ENCODE measurements around the gene DENND2A. TPM values are rescaled to one million over a fixed set of nuclear protein-coding genes. Genes with fewer than 3 reads are reported as not detected.
"Not testable (repeated sequence)": the region's sequence is repeated elsewhere in the genome, so short reads cannot be mapped to it uniquely, and the experiment has no call there.

DENND2A gene
- total RNA-seq, 1 donor from 2014 or later: 24.9 TPM

GRCh38 chr7:140587243-140587642 is 53.4 kb downstream of the DENND2A start:
- DNase-seq: no peak

- peak; percentile 48 for DNase-seq
These were observed 54.1 kb downstream of the DENND2A start for GRCh38 chr7:140586516-140586915.

- DNase-seq: no peak
These were observed 55.3 kb downstream of the DENND2A start for GRCh38 chr7:140585333-140585732.

GRCh38 chr7:140584195-140584851 is 56.3 kb downstream of the DENND2A start:
- no peak for DNase-seq

GRCh38 chr7:140581411-140581810 is 59.2 kb downstream of the DENND2A start:
- peak; percentile 90 for DNase-seq

GRCh38 chr7:140577651-140578050 is 63.0 kb downstream of the DENND2A start:
- no peak for DNase-seq

GRCh38 chr7:140576589-140576988 is 64.0 kb downstream of the DENND2A start:
- DNase-seq: no peak

- no peak for DNase-seq
These were observed 69.0 kb downstream of the DENND2A start for GRCh38 chr7:140571538-140572122.

DNA sequence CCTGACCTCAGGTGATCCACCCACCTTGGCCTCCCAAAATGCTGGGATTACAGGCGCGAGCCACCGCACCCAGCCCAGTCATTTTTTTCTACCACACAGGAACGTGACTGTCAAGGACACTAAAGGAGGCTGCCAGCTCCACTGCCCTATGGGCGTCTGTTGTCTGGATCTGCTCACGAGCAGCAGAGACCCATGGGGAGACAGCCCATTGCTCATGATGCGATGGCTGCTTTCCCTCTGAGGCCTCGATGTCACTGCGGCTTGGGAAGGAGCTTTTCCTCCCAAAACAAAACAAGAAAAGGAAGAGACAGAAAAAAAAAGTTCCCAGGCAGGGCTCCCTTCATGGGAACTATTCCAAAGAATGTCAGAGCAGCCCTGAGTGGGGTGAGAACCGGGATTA is 70.5 kb downstream of the DENND2A start:
- no peak for DNase-seq

- no peak for DNase-seq
These were observed 72.4 kb downstream of the DENND2A start for GRCh38 chr7:140568021-140568813.

GRCh38 chr7:140566186-140566585 is 74.4 kb downstream of the DENND2A start:
- DNase-seq: not testable (repeated sequence)

GRCh38 chr7:140565761-140566160 is 74.9 kb downstream of the DENND2A start:
- DNase-seq: not testable (repeated sequence)

DNA sequence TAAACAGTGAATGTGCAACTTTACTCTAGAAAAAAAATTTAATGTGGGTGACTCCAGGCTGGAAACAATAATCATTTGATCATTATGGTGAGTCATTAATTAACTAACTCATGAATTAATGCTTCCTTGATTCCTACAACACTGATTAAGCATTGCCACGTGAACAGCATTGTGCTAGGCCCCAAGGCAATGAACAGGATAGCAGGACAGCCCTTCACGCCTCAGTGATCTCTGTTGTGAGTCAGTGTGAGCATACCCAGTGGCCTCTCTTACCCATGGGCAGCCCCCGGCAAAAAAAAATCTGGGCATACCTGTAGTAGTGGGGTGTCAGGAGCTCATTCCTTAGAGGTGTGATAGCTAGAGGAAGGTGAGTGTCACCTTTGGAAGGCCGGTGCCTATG is 76.0 kb downstream of the DENND2A start:
- DNase-seq: no peak

DNA sequence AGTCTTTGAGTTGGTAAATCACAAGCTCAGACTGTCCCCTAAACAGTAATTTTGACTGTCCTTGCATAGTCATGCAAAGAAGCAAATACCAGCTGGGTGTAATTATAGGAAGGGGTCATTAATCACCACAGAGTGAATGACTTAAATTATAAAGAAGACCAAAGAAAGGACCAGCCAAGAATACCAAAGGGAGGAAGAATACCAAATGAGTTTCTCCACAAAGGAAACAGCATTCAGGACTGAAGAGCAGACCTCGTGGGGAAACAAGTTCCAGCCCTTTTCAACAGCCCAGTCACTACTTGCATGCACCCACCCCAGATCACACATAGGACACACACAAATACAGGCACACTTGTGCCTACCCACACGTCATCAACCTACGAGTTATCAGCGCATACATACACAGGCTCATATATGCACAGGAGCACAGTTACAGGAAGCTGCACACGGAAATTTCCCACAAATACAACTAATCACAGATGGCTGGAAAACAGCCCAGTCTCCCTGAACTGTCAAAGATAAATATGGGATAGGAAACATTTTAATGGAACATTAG is 77.6 kb downstream of the DENND2A start:
- peak; percentile 15 for DNase-seq

DNA sequence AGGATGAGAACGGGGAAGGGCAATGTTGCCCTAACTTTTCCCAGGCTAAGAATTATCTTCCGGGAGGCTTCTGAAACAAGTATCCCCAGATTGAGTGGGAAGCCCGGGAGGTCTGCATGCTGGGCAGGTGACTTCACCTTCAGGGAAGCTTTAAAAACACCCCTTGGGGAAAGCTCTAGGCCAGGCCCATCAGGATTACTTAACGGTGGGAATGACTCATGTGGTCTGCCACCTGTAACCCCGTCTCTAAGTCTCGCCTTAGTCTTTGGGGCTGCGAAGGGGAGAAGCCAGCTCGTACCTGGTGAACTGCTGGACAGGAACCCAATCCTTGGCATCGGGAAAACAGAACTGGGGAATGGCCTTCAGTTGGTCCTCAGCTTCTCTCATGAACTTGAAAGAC is 81.2 kb downstream of the DENND2A start:
- no peak for DNase-seq

DNA sequence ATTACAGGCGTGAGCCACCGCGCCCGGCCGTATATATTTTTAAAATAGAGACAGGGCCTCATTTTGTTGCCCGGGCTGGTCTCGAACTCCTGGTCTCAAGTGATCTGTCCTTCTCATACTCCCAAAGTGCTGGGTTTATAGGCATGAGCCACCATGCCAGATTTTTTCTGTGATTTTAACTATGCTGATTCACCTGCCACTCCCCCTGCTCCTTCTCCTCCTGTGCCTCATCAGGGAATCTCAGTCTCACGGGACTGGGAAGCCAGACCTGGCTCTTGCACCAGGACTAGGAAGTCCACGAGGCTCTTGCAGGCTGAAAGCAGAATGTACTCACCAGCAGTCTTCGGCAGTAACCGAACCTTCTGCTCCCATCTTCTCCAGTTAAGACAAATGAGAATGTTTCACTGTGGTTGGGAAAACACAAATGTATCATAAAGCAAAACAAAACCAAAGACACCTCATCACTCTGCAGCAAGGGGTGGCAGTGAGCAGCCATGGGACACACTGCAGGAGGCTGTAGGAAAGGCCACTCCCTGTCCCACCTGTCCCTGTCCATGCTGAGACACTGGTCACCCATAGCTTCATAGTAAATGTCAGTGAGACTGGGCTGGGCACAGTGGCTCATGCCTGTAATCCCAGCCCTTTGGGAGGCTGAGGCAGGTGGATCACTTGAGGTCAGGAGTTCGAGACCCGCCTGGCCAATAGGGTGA is 82.6 kb downstream of the DENND2A start:
- no peak for DNase-seq

DNA sequence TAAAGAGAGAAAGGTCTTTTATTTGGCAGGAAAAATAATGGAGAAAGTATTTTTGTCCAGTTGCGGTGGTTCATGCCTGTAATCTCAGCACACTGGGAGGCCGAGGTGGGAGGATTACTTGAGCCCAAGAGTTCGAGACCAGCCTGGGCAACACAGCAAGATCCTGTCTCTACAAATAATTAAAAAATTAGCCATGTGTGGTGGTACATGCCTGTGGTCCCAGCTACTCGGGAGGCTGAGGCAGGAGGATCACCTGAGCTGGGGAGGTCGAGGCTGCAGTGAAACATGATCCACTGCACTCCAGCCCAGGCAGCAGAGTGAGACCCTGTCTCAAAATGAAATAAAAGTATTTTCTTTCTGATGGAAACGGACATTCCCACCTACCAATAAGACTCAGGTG is 83.5 kb downstream of the DENND2A start:
- no peak for DNase-seq

GRCh38 chr7:140553236-140553635 is 87.4 kb downstream of the DENND2A start:
- not testable (repeated sequence) for DNase-seq

DNA sequence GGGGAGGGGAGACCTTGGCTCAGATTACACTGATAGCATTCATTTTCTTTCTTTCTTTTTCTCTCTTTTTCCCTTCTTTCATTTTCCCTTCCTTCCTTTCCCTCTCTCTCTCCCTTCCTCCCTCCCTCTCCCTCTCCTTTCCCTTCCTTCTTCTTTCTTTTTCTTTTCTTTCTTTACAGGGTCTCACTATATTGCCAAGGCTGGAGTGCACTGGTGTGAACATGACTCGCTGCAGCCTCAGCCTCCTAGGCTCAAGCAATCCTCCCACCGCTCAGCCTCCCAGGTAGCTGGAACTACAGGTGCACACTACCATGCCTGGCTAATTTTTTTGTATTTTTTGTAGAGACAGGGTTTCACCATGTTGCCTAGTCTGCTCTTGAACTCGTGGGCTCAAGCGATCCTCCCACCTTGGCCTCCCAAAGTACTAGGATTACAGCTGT is 88.4 kb downstream of the DENND2A start:
- no peak for DNase-seq

- DNase-seq: no peak
These were observed 89.0 kb downstream of the DENND2A start for GRCh38 chr7:140551355-140552239.

- DNase-seq: no peak
These were observed 93.7 kb downstream of the DENND2A start for GRCh38 chr7:140546947-140547346.
